ENCODE results near the gene RBCK1.

Gene RBCK1

DNA sequence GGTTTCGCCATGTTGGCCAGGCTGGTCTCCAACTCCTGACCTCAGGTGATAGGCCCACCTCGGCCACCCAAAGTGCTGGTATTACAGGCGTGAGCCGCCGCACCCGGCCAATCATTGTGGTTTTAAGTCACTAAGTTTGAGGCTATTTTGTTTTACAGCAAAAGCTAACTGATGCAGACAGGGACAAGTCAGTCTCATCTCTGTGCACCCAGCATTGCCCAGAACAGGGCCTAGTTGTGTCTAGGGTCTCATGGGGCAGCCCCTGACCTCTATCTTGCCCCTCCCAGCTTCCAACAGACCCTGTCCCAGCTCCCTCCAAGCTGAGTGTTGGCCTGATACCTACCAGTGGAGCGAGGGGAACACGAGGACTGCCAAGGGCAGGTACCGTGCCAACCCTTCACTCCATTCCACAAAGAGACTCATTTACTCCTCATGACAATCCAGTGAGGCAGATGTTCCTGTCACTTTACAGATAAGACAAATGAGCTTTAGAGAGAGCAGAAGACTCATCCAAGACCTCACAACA, 8.9 kb upstream of the RBCK1 start:
- no peak for DNase-seq (ENCODE audit: low read depth)

DNA sequence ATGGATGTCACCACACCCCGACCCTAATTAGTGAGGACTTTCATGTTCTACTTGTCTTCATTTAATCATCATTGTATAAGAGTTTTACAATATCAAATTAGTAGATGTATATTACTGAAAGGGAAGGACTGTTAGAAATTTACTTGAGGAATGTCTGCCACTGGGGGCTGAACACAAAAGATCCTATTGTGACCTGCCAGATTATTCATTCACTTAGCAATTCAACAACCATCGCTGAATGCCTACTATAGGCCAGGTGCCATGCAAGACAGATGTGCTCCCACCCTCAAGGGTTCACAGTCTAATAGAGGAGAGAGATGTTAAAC, 8.0 kb upstream of the RBCK1 start:
- DNase-seq (ENCODE audit: low read depth), result no peak

DNA sequence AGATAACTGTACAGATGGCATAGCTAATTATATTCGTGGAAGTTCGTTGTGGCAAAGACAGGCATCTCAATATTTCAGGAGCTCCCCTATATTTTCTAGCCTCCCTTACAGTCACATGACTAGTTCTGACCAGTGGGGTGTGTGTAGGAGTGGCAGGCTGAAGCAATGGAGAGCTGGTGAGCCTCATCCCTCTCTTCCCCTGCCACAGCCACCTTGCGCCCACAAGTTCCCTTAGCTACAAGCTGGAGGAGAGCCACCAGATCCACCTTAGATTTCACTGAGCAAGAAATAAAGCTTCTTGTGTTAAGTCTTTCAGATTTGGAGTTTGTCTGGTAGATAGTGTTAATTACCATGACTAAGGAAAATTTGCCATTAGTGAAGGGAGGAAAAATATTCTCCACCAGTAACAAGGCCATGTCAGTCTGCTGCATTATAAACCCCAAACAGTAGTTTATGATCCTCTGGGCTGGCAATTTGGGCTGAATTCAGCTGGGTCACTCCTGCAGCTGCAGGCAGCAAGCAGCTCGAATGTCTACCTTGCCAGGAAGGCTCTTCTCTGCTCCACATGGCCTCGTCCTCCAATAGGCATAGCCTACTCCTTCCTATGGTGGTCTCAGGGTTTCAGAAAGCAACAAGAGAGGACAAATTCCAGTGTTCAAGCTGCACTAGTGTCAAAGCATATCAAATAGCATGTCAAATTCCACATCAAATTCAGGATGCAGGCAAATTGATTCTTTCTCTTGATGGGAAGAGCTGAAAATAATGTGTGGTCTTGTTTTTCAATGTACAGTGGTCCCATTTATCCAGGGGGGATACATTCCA, 7.4 kb upstream of the RBCK1 start:
- no peak for DNase-seq (ENCODE audit: low read depth)

DNA sequence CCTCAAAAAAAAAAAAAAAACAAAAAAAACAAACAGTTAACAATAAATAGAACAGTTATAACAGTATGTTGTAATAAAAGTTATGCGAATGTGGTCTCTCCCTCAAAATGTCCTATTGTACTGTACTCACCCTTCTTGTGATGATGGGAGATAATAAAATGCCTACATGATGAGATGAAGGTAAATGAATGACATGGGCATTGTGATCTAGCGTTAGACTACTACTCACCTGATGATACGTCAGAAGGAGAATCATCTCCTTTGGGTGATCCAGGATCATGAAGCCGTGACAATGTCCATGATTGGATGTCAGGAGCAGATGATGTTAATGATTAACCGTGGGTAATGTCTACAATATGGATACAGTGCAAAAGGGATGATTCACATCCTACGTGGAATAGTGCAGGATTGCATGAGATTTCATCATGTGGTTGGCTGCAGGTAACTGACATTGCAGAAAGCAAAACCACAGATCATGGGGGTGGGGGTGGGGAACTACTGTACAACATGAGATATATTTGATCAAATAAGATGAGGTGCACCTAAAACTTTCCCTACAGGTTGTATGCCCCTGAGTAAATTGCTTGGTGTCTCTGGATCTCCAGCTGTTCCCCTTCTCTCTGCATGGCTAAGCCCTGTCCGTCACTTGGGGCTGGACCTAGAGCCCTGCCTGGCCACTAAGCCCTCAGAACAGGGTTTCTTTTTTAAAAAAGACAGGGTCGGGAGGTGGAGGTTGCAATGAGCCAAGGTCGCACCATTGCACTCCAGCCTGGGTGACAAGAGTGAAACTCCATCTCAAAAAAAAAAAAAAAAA, 6.2 kb upstream of the RBCK1 start:
- DNase-seq (ENCODE audit: low read depth), result no peak

DNA sequence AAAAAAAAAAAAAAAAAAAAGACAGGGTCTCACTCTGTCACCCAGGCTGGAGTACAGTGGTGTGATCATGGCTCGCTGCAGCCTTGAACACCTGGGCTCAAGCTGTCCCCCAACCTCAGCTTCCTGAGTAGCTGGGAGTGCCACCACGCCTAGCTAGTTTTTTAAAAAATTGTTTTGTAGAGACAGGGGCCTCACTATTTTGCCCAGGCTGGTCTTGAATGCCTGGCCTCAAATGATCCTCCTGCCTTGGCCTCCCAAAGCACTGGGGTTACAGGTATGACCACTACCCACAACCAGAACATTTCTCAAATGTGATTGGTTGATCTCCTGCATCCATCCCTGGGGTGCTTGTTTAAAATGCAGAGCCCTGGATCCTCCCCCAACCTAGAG, 5.6 kb upstream of the RBCK1 start:
- DNase-seq (ENCODE audit: low read depth), result no peak

DNA sequence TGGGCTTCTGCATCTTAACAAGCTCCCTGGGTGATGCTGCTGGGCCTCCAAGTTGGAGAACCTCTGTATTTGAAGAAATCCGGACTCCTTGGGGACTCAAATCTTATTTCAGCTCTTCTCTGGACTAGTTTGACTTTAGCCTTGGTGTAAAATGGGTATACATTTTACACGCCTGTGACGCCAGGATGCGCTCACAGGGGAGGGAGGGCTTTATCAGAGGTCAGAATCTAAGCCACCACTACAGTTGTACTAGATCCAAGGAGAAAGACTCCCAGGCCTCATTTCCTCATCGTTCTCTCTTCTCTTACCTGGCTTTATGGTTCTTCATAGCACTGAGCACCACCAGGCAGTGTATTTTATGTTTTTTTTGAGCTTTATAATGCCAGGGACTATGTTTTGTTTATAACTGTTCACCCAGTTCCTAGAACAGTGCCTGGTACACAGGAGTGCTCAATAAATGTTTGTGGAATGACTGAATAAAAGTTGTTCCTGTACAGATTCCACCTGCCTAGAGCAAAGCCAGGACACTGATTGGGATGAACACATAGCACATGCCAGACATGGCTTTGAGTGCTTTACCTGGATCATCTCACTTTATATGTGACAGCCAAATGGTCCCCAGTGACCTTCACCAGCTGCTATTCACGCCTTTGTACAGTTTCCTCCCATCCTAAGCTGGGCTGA, 5.1 kb upstream of the RBCK1 start:
- no peak for DNase-seq (ENCODE audit: low read depth)

DNA sequence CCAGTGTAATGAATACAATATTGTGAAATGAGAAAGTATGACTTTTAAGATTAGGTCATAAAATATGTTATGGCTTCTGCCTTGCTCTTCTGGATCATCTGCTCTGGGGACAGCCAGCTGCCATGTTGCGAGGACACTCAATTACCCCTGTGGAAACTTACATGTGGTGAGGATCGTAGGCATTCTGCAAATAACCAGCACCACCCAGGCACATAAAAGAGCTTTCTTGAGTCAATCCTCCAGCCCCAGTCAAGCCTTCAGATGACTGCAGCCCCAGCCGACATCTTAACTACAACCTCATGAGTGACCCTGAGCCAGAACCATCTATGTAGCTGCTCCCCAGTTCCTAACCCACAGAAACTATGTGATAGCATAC, 4.5 kb upstream of the RBCK1 start:
- DNase-seq (ENCODE audit: low read depth), result no peak

DNA sequence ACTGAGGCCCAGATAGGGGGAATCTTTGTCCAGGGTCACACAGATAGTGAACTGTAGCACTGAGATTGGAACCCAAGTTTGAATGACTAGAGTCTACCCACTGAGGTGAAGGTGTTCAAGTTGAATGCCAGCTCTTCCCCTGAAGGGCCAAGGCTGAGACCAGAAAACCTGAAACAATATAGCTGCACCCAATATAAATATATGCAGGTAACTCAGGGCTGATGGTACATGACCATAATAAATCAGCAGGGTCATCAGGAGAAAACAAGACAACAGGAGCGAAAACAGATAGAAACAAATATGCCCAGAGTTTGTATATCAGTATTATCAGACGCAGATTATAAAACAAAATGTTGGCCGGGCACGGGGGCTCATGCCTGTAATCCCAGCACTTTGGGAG, 4.0 kb upstream of the RBCK1 start:
- no peak for DNase-seq (ENCODE audit: low read depth)

DNA sequence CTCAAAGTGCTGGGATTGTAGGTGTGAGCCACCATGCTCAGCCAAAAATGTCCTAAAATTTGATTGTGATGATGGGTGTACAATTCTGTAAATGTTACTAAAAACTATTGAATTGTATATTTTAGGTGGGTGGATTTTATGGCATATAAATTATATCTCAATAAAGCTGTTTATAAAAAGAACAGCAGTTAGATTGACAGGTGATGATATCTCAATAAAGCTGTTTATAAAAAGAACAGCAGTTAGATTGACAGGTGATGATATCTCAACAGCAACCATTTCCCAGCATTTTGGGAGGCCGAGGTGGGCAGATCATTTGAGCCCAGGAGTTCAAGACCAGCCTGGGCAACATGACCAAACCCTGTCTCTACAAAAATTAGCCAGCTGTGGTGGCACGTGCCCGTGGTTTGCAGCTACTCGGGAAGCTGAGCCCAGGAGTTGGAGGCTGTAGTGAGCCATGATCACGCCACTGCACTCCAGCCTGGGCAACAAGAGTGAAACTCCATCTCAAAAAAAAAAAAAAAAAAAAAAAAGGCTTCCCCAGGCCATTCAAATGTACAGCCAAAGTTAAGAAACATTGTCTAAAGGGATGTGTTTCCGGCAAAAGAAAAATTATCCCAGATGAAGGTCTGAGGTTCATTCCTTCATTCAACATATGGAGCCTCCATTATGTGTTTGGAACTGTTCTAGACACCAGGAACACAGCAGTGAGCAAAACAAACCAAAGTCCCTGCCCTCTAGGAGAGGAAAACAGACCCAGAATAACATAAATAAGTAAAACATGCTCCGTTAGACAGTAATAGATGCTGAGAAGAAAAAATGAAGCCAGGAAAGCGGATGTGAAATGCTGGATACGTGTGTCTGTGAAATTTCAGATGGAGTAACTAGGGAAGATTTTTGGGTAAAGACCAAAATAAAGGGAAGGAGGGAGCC, 1.6 kb upstream of the RBCK1 start:
- no peak for DNase-seq (ENCODE audit: low read depth)

DNA sequence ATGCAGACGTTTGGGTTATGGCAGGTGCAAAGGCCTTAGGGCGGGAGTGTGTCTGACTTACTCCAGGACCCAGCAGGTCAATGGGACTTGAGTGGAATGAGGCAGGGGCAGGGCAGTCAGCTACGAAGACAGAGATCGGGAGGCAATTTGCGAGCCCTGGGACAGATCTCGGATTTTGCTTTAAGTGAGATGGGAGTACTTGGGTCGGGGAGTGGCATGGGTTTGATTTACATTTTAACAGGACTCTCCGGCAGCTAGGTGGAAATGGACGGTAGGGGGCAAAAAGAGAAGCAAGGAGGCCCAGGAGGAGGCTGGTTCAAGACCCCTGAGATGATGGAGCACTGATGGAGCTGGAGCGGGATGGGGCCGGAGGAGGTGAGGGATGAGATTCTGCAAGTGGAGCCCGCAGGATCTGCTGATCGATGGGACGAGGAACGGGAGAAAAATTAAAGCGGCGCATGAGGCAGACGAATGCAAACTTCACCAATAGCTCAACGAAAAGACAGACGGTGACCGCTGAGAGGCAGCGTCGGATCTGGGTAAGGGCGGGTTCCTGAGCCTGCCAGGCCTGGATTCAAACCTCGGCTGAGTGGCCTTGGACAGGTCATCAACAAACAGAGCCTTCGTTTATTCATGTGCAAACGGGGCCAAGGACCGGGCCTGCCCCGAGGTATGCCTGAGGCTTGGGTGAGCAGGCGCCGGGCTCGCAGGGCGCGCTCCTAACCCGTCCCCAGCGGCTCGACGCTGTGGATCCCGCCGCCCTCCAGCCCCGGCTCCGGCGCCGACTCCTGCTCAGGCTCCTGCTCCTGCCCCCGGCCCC, 756 bp upstream of the RBCK1 start:
- DNase-seq (ENCODE audit: low read depth), result peak; percentile 24

DNA sequence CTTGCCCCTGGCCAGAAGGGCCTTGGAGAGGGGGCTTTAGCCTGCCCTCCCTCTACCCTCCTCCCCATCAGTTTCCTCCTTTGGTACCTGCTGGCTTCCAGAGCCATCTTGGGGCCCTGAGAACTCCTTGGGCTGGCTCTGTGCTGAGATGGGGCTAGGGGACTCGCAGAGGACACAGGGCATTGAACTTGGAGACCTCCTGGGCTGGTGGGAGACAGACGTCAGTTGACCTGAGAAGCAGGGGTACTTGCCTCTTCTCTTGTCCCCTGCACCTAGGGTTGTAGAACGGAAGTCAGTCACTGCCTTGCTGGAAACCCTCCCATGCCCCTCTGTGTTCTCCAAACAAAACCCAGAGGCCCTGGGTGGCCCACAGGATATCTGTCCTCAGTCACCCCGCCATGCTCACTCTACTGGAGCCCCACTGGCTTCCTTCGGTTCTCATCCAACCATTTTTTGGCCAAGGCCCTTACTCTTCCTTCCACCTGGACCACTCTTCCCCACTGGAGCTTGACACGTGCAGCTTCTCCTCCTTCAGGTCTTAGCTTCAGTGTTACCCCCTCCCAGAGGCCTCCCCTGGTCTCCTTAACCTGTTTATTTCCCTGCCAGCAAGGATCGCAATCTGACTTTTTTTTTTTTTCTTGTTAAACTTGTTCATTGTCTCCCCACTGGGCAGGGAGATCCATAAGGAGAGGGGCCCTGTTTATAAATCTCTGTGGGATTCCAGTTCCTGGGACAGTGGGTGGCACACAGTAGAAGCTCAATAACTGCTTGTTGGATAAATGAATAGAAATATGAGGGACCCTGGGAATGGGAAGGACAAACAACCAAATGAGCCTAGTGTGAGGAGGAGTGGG, 971 bp downstream of the RBCK1 start:
- no peak for DNase-seq (ENCODE audit: low read depth)

DNA sequence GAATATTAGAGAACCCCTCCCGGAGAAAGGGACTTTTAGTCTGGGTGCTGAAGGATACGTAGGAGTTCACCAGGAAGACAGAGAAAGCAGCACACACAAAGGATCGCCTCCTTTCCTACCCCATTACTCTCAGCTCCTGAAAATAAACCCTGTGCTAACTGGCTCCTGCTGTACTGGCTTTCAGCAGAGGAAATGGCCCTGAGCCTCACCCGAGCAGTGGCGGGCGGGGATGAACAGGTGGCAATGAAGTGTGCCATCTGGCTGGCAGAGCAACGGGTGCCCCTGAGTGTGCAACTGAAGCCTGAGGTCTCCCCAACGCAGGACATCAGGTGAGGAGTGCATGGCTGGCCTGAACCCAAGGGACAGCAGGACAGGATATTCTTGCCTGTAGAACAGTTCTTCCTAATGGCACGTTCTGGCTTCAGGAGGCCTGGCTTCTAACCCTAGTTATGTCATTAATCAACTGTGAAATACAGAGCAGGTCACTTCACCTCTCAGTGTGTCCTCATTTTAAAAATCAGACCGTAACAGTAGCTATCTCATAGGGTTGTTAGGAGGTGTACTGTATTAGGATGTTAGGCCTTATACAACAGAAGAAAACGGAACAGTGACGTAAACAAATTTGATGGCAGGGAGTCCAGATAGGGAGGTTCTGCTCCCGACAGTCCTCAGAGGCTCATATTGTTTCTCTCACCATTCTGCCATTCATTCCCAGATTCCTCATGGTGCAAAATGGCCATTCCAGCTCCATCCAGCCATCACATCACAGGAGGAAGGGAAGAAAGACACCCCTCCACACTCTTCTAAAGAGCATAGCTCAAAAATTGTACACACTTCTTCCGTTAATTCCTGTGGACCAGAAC, 1.8 kb downstream of the RBCK1 start:
- no peak for DNase-seq (ENCODE audit: low read depth)

DNA sequence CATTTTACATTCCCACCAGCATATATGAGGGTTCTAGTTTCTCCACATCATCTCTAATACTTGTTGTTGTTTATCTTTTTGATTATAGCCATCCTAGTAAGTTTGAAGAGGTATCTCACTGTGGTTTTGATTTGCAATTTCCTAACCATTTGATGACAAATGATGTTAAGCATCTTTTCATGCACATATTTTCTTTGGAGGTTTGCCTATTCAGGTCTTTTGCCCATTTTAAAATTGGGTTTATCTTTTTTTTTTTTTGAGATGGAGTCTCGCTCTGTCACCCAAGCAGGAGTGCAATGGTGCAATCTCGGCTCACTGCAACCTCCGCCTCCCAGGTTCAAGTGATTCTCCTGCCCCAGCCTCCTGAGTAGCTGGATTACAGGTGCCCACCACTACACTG, 4.0 kb downstream of the RBCK1 start:
- DNase-seq (ENCODE audit: low read depth), result no peak

DNA sequence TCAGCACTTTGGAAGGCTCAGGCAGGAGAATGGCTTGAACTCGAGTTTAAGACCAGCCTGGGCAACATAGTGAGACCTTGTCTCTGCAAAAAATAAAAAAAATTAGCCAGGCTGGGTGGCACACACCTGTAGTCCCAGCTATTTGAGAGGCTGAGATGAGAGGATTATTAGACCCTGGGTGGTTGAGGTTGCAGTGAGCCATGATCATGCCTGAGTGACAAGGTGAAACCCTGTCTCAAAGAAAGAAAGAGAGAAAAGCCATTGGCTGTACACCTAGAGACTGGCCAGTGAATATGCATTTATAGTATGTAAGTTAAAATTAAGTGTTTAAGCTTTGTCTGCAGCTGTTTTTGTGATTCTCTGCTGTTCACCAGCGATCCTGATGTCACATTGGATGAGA, 6.1 kb downstream of the RBCK1 start:
- DNase-seq (ENCODE audit: low read depth), result no peak

DNA sequence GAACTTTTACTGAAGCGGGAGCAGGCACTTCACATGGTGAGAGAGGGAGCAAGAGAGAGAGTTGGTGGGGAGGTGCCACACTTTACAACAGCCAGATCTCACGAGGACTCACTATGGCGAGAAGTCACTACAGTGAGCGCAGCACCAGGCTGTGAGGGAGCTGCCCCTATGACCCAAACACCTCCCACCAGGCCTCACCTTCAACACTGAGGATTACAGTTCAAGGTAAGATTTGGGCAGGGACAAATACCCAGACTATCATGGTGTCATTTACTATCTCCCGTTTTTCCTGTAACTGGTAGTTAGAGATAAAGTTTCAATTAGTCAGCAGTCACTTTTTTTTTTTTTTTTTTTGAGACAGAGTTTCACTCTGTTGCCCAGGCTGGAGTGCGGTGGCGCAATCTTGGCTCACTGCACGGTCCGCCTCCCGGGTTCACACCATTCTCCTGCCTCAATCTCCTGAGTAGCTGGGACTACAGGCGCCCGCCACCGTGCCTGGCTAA, 7.8 kb downstream of the RBCK1 start:
- no peak for DNase-seq (ENCODE audit: low read depth)

DNA sequence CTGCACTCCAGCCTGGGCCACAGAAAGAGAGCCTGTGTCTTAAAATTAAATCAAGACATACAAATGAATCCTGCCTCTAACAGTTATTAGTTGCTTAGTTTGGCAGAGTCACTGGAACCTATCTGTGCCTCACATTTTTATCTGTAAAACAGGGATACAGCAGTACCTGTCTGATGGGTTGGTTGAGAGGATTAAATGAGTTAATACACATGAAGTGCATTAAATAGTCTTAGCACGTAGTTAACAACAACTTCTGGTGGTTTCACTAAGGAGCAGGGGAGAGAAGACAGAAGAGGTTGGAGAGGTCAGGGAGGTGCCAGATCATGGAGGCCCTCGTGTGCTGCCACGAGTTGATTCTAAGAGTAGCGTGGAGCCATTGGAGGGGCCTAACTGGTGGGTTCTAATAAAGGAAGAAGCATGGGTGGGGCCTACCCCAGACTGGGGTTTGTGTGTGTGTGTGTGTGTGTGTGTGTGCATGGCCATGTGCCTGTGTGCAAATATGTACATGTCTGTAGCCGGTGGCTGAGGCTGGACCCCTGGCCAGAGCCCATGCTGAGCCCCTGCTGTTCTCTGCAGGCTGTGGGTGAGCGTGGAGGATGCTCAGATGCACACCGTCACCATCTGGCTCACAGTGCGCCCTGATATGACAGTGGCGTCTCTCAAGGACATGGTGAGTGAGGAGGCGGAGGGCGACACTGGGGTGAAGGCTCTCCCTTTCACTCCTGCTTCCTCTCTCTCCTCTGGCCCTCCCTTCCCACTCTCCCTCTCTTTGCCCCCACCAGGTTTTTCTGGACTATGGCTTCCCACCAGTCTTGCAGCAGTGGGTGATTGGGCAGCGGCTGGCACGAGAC, 9.1 kb downstream of the RBCK1 start:
- no peak for DNase-seq (ENCODE audit: low read depth)

DNA sequence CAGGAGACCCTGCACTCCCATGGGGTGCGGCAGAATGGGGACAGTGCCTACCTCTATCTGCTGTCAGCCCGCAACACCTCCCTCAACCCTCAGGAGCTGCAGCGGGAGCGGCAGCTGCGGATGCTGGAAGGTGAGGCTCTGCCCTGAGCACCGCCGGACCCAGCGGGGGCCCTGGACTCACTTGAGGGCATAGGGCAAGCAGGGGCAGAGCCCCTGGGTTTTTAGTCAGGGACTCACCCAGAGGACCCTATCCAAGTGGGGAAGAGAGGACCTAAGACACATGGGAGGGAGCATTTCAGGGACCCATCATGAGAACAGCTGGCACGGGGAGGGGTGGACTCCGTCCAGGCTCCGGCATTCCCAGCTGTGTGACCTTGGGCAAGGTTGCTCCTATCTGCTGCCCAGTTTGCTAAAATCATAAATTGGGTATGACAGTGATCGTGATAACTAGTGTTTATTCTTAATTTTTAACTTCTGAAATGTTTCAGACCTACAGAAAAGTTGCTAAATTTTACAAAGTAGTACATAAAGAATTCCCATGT, 9.8 kb downstream of the RBCK1 start:
- DNase-seq (ENCODE audit: low read depth), result no peak
